GM12872 (cell line): ENCODE results near the gene MUC6.

Experiments used
- CTCF ChIP-seq: IDR thresholded peaks from 3 replicates; pipeline ENCODE4 v1.5.1; 2011; ENCODE audit warnings: low read depth, mild to moderate bottlenecking, low read length, moderate library complexity; ENCODE audit not compliant: insufficient read depth

The MUC6 gene

GRCh38 chr11:1022908-1023810 lies 13.4 kb downstream of the MUC6 start:
- no peak for TF ChIP-seq CTCF

GRCh38 chr11:1022411-1022810 lies 14.1 kb downstream of the MUC6 start:
- TF ChIP-seq CTCF = no peak

GRCh38 chr11:1020211-1020905 lies 16.2 kb downstream of the MUC6 start:
- TF ChIP-seq CTCF = no peak

GRCh38 chr11:1019321-1019910 lies 17.1 kb downstream of the MUC6 start:
- no peak for TF ChIP-seq CTCF

- TF ChIP-seq CTCF = no peak
Measured at GRCh38 chr11:1018091-1018490, 18.4 kb downstream of the MUC6 start.

- no peak for TF ChIP-seq CTCF
Measured at GRCh38 chr11:1017269-1018005, 19.1 kb downstream of the MUC6 start.
